Ovary (tissue), 3 donors: Measurements from ENCODE around the gene MCM6.

ENCODE experiments used
- CTCF ChIP-seq, 3 donors: fragments of 450-650 bp in 2 of 3; fragments of 200-600 bp in 1 of 3; IDR thresholded peaks; one replicate each; pipeline versions ENCODE4 v1.5.1 to v1.8.0; 2016 to 2022; ENCODE audit warnings: antibody characterized with exemption in 3 of 3, mild to moderate bottlenecking in 1 of 3
- EP300 ChIP-seq: sonication (generic); formaldehyde crosslinking; IDR thresholded peaks from one replicate; pipeline ENCODE4 v1.6.1; 2017; ENCODE audit warnings: antibody characterized with exemption
- POLR2A ChIP-seq: fragments of 450-650 bp; IDR thresholded peaks from one replicate; pipeline ENCODE4 v1.6.1; 2017; ENCODE audit warnings: antibody characterized with exemption, mild to moderate bottlenecking, moderate library complexity
- donor health status: DM: no; HTN: no; CAD: no.

GRCh38 chr2:135818937-135819610 lies 57.2 kb downstream of the MCM6 start:
- TF ChIP-seq CTCF (IDR thresholded peaks at IDR 0.05) (no peak), POLR2A (no peak), EP300 (no peak)
